ENCODE measurements around the gene KL.

- TF ChIP-seq POLR2A (IDR thresholded peaks at IDR 0.05; ENCODE audit: low read depth, low read length) = no peak
- TF ChIP-seq POLR2AphosphoS5 (IDR thresholded peaks at IDR 0.05; ENCODE audit: low read depth, low read length) = no peak
- no peak for TF ChIP-seq SPI1 (IDR thresholded peaks at IDR 0.05; ENCODE audit: low read depth, low read length)
- no peak for TF ChIP-seq TAF1 (IDR thresholded peaks at IDR 0.05; ENCODE audit: low read depth, low read length)
- no peak for TF ChIP-seq POU2F2 (IDR thresholded peaks at IDR 0.05; ENCODE audit: low read depth, low read length)
- no peak for TF ChIP-seq PAX5 (IDR thresholded peaks at IDR 0.05; ENCODE audit: insufficient read depth, low read length, severe bottlenecking)
These were observed 76.1 kb downstream of the KL start for GRCh38 chr13:33092073-33092987.
